ENCODE results near the gene C6.

Gene C6

GRCh38 chr5:41172012-41172411, 41.3 kb downstream of the C6 start:
- no peak for TF ChIP-seq CTCF (IDR thresholded peaks at IDR 0.05; ENCODE audit: low read depth, low read length, poor library complexity, severe bottlenecking)
- no peak for TF ChIP-seq EZH2phosphoT487 (IDR thresholded peaks at IDR 0.05; ENCODE audit: borderline replicate concordance, low read length)
- no peaks in the 10 kb centered on the region for H3K27me3 ChIP-seq (ENCODE audit: control insufficient read depth, low read length)
- no peaks in the 10 kb centered on the region for H3K36me3 ChIP-seq (ENCODE audit: control insufficient read depth, low read length)
- no peaks in the 10 kb centered on the region for H4K20me1 ChIP-seq (ENCODE audit: control insufficient read depth, insufficient read depth, low read depth, low read length)
- H3F3A ChIP-seq (ENCODE audit: control insufficient read depth, insufficient read depth) = no peaks in the 10 kb centered on the region
- no peaks in the 10 kb centered on the region for H3K79me2 ChIP-seq (ENCODE audit: control insufficient read depth, low read length)
- no peaks in the 10 kb centered on the region for H3K9me2 ChIP-seq (replicated peaks; ENCODE audit: control insufficient read depth, low read length)
- no peaks in the 10 kb centered on the region for H3K4me1 ChIP-seq (ENCODE audit: control insufficient read depth, low read length)
- H3K4me2 ChIP-seq (ENCODE audit: low read length) = no peak overlapping the region
- no peak overlapping the region for H3K27ac ChIP-seq (ENCODE audit: low read depth, low read length)
- H3K4me3 ChIP-seq (ENCODE audit: low read length) = no peak overlapping the region
- H3K9me3 ChIP-seq (ENCODE audit: control insufficient read depth, insufficient read depth, low read length) = no peaks in the 10 kb centered on the region

- no peaks in the 10 kb centered on the region for H3K36me3 ChIP-seq (ENCODE audit: control insufficient read depth, low read length)
- no peaks in the 10 kb centered on the region for H3F3A ChIP-seq (ENCODE audit: control insufficient read depth, insufficient read depth)
- no peak overlapping the region for H3K4me3 ChIP-seq (ENCODE audit: low read length)
- H3K79me2 ChIP-seq (ENCODE audit: control insufficient read depth, low read length) = no peaks in the 10 kb centered on the region
- H3K4me1 ChIP-seq (ENCODE audit: control insufficient read depth, low read length) = no peaks in the 10 kb centered on the region
- no peaks in the 10 kb centered on the region for H3K9me3 ChIP-seq (ENCODE audit: control insufficient read depth, insufficient read depth, low read length)
- TF ChIP-seq EZH2phosphoT487 (IDR thresholded peaks at IDR 0.05; ENCODE audit: borderline replicate concordance, low read length) = no peak
- TF ChIP-seq CTCF (IDR thresholded peaks at IDR 0.05; ENCODE audit: low read depth, low read length, poor library complexity, severe bottlenecking) = no peak
- H3K27me3 ChIP-seq (ENCODE audit: control insufficient read depth, low read length) = no peaks in the 10 kb centered on the region
- no peak overlapping the region for H3K4me2 ChIP-seq (ENCODE audit: low read length)
- no peak overlapping the region for H3K27ac ChIP-seq (ENCODE audit: low read depth, low read length)
- no peaks in the 10 kb centered on the region for H4K20me1 ChIP-seq (ENCODE audit: control insufficient read depth, insufficient read depth, low read depth, low read length)
- no peaks in the 10 kb centered on the region for H3K9me2 ChIP-seq (replicated peaks; ENCODE audit: control insufficient read depth, low read length)
These were observed 52.1 kb downstream of the C6 start for GRCh38 chr5:41161271-41161670.

- Histone ChIP-seq H3K4me1 (ENCODE audit: control insufficient read depth, low read length) (no peaks in the 10 kb centered on the region), H3K9me3 (ENCODE audit: control insufficient read depth, insufficient read depth, low read length) (no peaks in the 10 kb centered on the region), H3K4me2 (ENCODE audit: low read length) (no peak overlapping the region), H3K4me3 (ENCODE audit: low read length) (no peak overlapping the region), H3F3A (ENCODE audit: control insufficient read depth, insufficient read depth) (no peaks in the 10 kb centered on the region), H3K36me3 (ENCODE audit: control insufficient read depth, low read length) (no peaks in the 10 kb centered on the region), H4K20me1 (ENCODE audit: control insufficient read depth, insufficient read depth, low read depth, low read length) (no peaks in the 10 kb centered on the region), H3K79me2 (ENCODE audit: control insufficient read depth, low read length) (no peaks in the 10 kb centered on the region), H3K9me2 (replicated peaks; ENCODE audit: control insufficient read depth, low read length) (no peaks in the 10 kb centered on the region), H3K27ac (ENCODE audit: low read depth, low read length) (no peak overlapping the region), H3K27me3 (ENCODE audit: control insufficient read depth, low read length) (no peaks in the 10 kb centered on the region)
- TF ChIP-seq CTCF (IDR thresholded peaks at IDR 0.05; ENCODE audit: low read depth, low read length, poor library complexity, severe bottlenecking) (no peak), EZH2phosphoT487 (IDR thresholded peaks at IDR 0.05; ENCODE audit: borderline replicate concordance, low read length) (no peak)
These were observed 55.9 kb downstream of the C6 start for GRCh38 chr5:41157272-41157894.

All from DOHH2 (cell line).